HG03439 (cell line): ENCODE measurements around the gene SNX21.
A peak's percentile ranks its signal among the peaks of the same experiment; 100 is the strongest.
"Not testable (repeated sequence)": the region's sequence is repeated elsewhere in the genome, so short reads cannot be mapped to it uniquely, and the experiment has no call there.

ENCODE experiments used
- ATAC-seq: cut with Tn5 transposase; IDR thresholded peaks from one replicate; pipeline ENCODE4 v1.9.1; 2021; ENCODE audit warnings: mild to moderate bottlenecking, moderate library complexity; ENCODE audit not compliant: unreplicated experiment

SNX21 gene

GRCh38 chr20:45848969-45849582 is 15.5 kb downstream of the SNX21 start:
- ATAC-seq = no peak

DNA sequence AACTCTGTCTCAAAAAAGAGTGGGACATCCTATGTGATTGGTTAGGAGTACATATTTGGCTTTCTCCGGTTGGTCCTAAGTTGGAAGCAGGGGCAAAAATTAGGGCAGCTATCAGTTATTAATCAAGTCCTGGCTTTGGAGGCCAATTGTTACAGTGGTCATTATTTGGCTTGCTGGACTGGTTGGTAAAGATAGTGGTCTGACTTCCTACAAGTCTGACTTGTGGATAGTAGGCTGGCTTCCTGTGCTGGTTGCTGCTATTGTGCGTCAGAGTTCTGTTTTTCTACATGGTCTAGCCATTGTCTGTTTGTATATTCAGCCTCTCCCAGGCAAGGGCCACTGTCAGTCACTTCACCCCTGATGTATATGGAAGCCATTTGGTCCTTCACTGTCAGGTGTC is 16.6 kb downstream of the SNX21 start:
- no peak for ATAC-seq

DNA sequence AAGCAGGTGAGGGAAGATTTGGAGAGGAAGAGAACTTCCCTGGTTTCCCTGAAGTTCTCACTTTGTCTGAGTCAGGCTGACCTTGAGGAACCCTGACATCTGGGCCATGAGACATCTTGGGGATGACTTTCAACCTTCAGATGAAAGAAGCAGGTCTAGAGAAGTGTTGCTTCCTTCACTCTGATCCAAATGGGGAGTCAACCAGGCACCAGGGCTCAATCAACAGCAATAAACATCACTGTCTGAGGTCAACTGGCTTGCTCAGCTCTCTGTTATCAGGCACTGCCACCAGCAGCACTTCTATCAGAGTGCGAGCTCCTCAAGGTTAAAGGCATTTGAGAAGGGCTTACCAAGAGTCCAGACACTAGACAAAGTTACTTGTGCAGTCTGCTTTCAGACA is 17.3 kb downstream of the SNX21 start:
- ATAC-seq = no peak

- ATAC-seq = no peak
Measured at GRCh38 chr20:45851501-45851900, 17.9 kb downstream of the SNX21 start.

DNA sequence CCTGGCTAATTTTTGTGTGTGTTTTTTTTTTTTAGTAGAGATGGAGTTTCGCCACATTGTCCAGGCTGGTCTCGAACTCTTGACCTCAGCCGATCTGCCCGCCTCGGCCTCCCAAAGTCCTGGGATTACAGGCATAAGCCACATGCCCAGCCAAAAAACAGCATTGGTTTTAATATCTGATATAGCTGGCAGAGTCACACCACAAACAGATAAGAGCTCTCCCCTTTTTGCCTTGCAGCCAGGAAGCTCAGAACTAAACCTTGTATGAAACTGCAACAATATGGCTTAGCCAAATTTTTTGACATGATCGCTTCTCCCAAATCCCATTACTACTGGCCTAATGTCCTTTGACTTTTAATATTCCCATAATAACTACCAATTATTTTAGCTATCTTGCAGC is 18.7 kb downstream of the SNX21 start:
- ATAC-seq = no peak

DNA sequence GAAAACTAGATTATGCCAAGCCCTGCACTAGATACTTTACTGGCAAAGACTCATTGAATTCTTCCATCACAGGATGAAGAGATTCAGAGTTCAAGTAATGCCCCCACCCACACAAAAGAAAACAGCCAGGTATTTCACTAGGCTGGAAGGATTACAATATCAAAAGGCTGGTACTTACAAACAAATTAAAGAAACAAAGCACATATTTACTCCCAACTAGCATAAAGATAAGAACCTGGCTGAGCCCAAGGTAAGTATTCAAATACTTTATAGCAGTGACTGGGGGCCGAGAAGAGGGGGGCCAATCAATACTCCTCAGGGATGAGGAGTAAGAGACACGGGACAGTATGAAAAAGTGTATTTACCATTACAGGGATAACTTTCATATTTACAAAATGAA is 19.9 kb downstream of the SNX21 start:
- ATAC-seq = no peak

DNA sequence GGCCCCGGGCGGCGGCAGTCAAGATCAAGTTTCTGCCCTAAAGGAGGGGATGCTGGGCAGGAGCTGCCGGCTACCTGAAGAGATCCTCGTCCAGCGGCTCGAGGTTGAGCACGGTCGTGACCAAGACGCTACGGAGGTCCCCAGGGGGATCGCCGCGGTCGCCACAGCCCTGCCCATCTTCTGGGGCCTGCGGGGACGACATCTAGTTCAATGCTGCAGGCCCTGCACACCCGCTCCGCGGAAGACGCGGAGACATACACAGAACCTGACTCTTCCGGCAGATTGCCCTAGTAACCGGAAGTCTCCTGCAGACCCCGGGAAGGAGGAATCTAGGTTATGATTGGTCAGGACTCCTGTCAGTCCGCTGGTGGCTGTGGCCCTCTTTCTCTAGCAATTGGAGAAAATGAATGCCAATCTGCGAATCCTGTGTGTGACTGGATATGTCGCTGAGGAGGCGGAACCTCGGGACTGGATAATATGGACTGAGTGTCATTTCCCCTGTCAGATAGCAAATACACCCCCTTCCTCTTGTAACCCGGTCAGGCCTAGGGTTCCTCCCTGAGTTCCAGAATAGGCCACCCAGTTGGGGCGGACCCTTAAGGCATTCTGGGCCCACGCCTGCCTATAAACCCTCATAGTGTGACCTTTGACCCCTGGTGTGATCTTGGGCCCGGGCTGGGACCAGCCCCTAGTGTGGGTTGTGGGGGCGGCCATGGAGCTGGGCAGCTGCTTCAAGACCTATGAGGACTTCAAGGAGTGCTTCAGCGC is 23.7 kb downstream of the SNX21 start, which contains the start of the genes ACOT8 and ZSWIM3:
ACOT8 (minus strand) TSS at position 279 of the 768 bp plus-strand sequence; CDS start at position 202, 77 bp downstream.
ZSWIM3 (plus strand) TSS at position 501 of the 768 bp plus-strand sequence; CDS start at position 713, 212 bp downstream.
- ATAC-seq = peak; percentile 94

DNA sequence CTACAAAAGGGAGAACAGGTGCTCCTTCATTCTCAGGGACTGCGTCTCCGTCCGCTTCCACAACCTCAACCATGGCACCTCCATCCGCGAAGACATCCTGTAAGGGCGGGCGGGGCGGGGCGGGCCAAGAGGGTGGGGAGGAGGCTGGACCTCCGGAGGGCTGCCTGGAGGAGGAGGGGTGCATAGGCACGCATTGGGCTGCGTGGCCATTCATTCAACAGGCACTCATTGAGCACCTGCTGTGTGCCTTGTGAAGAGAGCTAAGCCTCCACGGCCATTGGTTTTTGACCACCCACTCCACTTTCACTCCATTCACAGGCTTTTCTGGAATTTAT is 24.2 kb downstream of the SNX21 start:
- ATAC-seq = peak; percentile 14

GRCh38 chr20:45859916-45860315 is 26.3 kb downstream of the SNX21 start:
- ATAC-seq = no peak

DNA sequence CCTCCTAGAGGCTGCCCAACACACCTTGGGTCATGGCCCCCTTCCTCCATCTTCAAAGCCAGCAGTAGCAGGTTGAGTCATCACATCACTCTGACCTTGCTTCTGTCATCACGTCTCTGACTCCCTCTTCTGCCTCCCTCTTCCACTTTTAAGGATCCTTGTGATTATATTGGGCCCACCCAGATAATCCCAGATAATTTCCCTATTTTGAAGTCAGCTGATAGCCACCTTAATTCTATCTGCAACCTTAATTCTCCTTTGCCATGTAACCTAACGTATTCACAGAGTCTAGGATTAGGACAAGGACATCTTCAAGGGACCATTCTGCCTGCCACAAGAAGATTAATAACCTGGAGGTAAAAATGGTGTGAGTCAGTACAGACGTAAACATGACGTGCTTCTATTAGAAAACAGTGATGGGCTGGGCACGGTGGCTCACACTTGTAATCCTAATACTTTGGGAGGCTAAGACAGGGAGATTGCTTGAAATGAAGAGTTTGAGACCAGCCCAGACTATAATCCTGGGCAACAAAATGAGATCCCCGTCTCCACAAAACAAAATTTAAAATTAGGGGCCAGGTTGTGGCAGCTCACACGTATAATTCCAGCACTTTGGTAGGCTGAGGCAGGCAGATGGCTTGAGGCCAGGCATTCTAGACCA is 27.1 kb downstream of the SNX21 start:
- no peak for ATAC-seq

DNA sequence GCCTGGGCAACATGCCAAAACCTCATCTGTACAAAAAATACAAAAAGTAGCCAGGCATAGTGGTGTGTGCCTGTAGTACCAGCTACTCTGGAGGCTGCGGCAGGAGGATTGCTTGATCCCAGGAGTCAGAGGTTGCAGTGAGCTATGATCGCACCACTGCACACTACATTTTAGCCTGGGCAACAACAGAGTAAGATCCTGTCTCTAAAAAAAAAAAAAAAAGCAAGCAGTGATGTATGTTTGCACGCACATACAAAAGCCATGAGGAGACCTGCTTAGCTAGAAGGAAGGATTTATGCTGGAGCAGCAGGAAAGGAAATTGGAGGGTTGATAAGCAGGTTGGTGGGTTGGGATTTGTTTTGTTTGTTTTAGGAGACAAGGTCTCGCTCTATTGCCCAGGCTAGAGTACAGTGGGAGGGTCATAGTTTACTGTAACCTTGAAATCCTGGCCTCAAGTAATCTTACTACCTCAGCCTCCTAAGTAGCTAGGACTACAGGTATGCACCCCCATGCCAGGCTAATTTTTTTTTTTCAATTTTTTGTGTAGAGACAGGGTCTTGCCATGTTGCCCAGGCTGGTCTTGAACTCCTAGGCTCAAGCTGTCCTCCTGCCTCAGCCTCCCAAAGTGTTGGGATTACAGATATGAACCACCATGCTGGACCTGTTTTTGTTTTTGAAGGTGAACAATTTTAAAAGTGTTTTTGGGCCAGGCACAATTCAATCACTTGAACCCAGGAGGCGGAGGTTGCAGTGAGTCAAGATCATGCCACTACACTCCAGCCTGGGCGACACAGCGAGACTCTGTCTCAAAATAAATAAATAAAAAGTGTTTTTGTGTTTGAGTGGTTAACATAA is 27.8 kb downstream of the SNX21 start:
- ATAC-seq = no peak

DNA sequence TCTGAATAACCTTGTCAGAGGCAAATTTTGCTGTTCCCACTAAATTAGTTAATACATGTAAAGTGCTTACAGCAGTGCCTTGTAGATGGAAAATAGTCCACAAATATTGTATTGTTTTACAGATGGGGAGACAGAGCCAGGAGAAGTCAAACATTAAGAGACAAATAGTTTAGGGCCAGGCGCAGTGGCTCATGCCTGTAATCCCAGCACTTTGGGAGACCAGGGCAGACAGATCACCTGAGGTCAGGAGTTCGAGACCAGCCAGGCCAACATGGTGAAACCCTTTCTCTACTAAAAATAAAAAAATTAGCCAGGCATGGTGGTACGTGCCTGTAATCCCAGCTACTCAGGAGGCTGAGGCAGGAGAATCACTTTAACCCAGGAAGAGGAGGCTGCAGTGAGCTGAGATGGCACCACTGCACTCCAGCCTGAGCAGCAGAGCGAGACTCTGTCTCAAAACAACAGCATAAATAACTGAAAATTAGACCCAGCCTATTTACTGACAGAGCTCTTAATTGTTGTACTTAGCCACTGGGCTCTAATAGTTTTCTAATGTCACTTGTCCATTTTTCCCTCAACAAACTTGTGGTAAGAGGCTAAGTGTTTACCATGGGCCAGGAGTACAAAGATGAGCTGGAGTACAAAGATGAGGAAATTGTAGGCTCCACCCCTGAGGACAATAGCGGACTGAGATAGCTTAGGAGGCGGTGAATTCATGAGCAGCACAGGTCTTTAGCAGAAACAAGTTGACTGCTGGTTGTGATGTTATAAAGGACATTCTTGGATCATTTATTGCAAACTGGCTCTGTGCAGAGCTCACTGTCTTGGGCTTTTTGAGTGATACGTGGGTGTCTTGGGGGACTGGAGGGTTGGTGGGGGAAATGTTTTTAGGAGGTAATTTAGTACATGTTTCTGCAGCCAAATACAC is 30.2 kb downstream of the SNX21 start:
- no peak for ATAC-seq

- no peak for ATAC-seq
Measured at GRCh38 chr20:45866454-45866853, 32.9 kb downstream of the SNX21 start.

DNA sequence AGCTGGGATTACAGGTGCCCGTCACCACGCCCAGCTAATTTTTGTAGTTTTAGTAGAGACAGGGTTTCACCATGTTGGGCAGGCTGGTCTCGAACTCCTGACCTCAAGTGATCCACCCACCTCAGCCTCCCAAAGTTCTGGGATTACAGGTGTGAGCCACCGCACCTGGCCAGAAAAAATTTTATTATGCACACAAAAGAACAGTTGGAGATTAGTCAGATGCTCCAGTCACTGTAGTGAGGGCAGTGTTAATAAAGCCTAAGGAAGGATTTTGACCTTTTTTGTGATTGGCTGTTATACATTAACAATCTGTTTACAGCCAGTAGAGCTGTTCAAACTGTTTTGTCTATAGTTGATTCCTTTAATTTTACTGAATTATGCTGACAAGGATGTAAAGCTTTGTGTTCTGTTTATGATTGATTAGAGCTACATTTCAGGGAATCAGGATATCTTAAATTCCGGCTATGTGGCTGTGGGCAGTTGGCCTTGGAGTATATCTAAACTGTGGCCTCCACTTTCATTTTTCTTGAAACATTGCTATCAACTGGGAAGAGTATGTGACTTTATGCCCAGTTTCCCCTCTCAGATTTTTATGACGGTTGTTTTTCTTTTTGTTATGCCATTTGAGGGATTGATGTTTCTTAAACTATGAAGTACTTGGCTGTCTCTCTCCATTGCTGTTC is 33.7 kb downstream of the SNX21 start:
- no peak for ATAC-seq

GRCh38 chr20:45867819-45868176 is 34.2 kb downstream of the SNX21 start:
- no peak for ATAC-seq

DNA sequence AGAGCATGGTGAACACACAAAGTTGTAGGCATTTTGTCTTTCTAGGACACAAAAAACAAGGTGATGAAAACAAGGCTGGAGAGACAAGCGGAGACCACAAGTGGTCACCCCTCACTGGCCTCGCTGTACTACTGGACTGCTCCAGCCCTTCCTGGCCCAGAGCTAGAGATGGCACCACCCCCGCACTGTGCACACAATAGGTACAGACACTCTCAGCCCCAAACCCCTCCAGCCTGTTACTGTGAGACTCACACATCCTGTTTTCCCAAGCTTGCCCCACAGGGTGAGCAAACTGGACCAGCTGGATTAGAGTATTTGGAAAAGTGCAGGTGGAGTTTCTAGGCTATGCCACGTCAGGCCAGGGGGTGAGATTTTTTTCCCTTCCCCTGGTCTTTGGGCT is 39.0 kb downstream of the SNX21 start:
- no peak for ATAC-seq

DNA sequence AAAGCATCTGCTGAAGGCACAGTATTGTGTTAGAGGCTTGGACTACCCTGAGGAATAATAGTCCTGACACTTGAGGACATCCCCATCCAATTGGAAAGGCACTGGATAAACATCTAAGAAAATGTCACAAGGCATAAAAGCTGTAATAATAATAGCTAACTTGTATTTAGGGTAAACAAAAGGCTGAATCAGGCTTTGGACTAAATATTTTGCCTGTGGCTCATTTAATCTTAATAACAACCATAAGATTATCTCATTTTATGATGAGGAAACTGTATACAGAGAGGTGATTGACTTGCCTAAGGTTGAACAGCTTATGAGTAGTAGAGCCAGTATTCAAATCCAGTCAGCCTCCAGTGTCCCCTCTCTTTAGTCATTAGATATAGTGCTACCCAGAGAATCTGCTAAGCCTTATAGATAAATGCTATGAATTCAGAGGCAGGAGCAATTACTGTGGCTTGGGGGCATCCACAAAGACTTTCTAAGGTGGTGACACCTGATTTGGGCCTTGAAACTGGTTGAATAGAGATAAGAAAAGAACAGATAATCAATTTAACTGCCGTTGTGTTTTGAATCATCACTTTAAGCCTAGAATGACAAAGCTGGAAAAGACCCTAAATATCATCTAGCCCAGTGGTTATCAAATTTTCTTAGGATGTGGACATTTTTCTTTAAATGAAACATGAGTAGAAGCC is 40.0 kb downstream of the SNX21 start:
- no peak for ATAC-seq

- not testable (repeated sequence) for ATAC-seq
Measured at GRCh38 chr20:45874104-45874481, 40.5 kb downstream of the SNX21 start.

DNA sequence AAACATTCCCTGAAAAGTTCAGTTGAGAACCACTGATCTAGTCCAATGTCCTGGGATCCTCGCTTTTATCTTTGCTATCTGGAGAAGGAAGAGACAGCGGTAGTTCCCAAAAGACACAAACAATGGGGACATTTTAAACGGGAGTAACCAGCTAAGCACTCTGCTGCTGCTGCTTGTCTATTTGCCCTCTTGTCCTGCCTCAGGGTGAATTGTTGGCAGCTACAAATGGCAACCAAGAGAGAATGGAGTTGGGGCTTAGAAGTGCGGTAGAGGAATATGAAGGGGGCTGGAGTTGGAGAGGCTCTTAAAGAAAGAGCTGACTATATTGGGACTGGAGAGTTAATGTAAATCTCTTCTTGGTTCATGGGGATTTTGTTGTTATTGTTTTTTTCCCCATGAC is 41.0 kb downstream of the SNX21 start:
- ATAC-seq = no peak
